Pancreas (tissue), 10 donors: Measurements from ENCODE around the gene DUOXA1. TPM values are rescaled to one million over a fixed set of nuclear protein-coding genes. Genes with fewer than 3 reads are reported as not detected.

Source experiments
- ATAC-seq, 4 donors: fragments of 200-7000 bp; cut with Tn5 transposase; one replicate each; pipeline versions ENCODE4 v1.8.0 to v1.9.1; 2020; ENCODE audit warnings: mild to moderate bottlenecking in 4 of 4, moderate library complexity in 4 of 4
- DNase-seq, 6 donors: peaks; one replicate each; pipeline ENCODE4 v3.0.0-alpha.2; 2020
- FAIRE-seq: peaks from 2 replicates; lab custom pipeline; 2012; peaks lifted over from hg19 to GRCh38; lab: Jason Lieb, UNC
- H3K27ac ChIP-seq, 4 donors: fragments of 200-600 bp; sonication (generic); 1 replicate in 3 of 4; 2 replicates in 1 of 4; pipeline versions ENCODE4 v1.5.0 to v1.8.0; 2020
- H3K27me3 ChIP-seq, 4 donors: fragments of 200-600 bp; one replicate each; pipeline ENCODE4 v1.8.0; 2021
- H3K36me3 ChIP-seq, 3 donors: fragments of 200-600 bp; sonication (generic) in 1 of 3; one replicate each; pipeline versions ENCODE4 v1.5.0 to v1.8.0; 2020 to 2021
- H3K4me1 ChIP-seq, 3 donors: fragments of 200-600 bp; one replicate each; pipeline ENCODE4 v1.8.0; 2021
- H3K4me3 ChIP-seq, 4 donors: fragments of 200-600 bp; sonication (generic) in 2 of 4; one replicate each; pipeline versions ENCODE4 v1.5.0 to v1.8.0; 2020 to 2021
- H3K9me3 ChIP-seq, 4 donors: fragments of 200-600 bp; one replicate each; pipeline ENCODE4 v1.8.0; 2021
- WGBS, 2 donors: extraction: QIAGEN DNeasy Blood & Tissue Kit; methylation state at CpG; one replicate each; pipeline ENCODE4 v1.1.7; 2013; 5-methylcytosine and 5-hydroxymethylcytosine counted together
- intact Hi-C, 3 donors: fragments of 100-400 bp; cut with DNase I; formaldehyde crosslinking; loops; one replicate each; pipeline versions ENCODE4 v1.11.1 to v1.14.2; 2022
- polyA plus RNA-seq, 2 donors: library from polyadenylated mRNA; stranded (reverse); fragments of 200-250 nt; gene quantifications; one replicate each; pipeline ENCODE4 v1.2.3, GENCODE V29; 2013
- total RNA-seq, 6 donors: library from RNA; stranded (reverse); fragmentation: NEBNext Ultra II Directional in 4 of 6; extraction: Animal tissue kit (Norgen Biotek cat#: 25700) in 4 of 6; gene quantifications; one replicate each; pipeline versions ENCODE4 v1.2.1 to v1.2.4, GENCODE V29; 2021 to 2023
- TF ChIP-seq, protein P1 (sequence below), 4 donors: fragments of 200-600 bp; sonication (generic) in 3 of 4; IDR thresholded peaks; one replicate each; pipeline versions ENCODE4 v1.5.0 to v1.8.0; 2021; ENCODE audit warnings: antibody characterized with exemption in 4 of 4
- donor health status: healthy with polysubstance abuse.
- donor health status: DM: no; HTN: no; CAD: no; lungs with moderate emphysema.
- donor health status: DM: no; HTN: no; CAD: no.
- donor health status: control.
- donor health status: control.
- donor health status: Bipolar disorder and iron deficiency.
- donor health status: DM: yes; HTN: yes; CAD: no.
- donor health status: DM: no; HTN: no; CAD: no.
- donor health status: DM: no; HTN: no; CAD: no.
- donor health status: DM: yes; HTN: yes; CAD: no.

Gene DUOXA1
- total and polyA plus RNA-seq, 8 donors = 0.11 to 0.22 (median 0.17) TPM; not detected in 3

DNA sequence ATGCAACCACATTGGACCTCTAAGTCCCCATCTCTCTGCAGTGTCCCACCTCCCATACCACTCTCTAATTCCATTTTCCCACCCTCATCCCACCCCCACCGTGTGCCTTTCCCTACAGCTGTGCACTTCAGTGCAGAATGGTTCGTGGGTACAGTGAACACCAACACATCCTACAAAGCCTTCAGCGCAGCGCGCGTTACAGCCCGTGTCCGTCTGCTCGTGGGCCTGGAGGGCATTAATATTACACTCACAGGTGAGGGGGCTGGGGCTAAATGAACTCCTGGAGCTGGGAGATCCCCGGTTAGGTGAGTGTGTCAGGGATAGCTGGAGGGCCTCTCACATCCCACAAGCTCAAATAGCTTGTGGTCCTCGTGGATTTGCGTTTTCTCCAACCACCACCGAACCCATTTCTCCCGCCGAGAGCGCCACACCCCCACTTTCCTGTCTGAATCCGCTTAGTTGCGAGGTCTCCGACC is 13.6 kb downstream of the DUOXA1 start:
- no peak overlapping the region for H3K4me3 ChIP-seq
- DNase-seq (peak in 1 of 6 donors; percentile 19), FAIRE-seq (no peak), ATAC-seq (no peak)
- no peak overlapping the region for H3K27ac ChIP-seq
- TF ChIP-seq, protein P1, sequence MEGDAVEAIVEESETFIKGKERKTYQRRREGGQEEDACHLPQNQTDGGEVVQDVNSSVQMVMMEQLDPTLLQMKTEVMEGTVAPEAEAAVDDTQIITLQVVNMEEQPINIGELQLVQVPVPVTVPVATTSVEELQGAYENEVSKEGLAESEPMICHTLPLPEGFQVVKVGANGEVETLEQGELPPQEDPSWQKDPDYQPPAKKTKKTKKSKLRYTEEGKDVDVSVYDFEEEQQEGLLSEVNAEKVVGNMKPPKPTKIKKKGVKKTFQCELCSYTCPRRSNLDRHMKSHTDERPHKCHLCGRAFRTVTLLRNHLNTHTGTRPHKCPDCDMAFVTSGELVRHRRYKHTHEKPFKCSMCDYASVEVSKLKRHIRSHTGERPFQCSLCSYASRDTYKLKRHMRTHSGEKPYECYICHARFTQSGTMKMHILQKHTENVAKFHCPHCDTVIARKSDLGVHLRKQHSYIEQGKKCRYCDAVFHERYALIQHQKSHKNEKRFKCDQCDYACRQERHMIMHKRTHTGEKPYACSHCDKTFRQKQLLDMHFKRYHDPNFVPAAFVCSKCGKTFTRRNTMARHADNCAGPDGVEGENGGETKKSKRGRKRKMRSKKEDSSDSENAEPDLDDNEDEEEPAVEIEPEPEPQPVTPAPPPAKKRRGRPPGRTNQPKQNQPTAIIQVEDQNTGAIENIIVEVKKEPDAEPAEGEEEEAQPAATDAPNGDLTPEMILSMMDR (IDR thresholded peaks at IDR 0.05) = no peak
- peaks cover 0 to 26% (median 7%) of the 10 kb centered on the region in 4 donors for H3K27me3 ChIP-seq
- peaks cover 0 to 7% (median 0%) of the 10 kb centered on the region in 3 donors for H3K4me1 ChIP-seq
- H3K9me3 ChIP-seq = no peaks in the 10 kb centered on the region
- 57 to 59% methylated on average over 19 of the region's 19 CpGs for WGBS, 2 donors
- intact Hi-C loops = loop anchor here in 1 of 3 donors (10.0 kb wide), 1 partner anchor 161 kb away; the partner anchor contains the start of gene TERB2
- no peaks in the 10 kb centered on the region for H3K36me3 ChIP-seq

DNA sequence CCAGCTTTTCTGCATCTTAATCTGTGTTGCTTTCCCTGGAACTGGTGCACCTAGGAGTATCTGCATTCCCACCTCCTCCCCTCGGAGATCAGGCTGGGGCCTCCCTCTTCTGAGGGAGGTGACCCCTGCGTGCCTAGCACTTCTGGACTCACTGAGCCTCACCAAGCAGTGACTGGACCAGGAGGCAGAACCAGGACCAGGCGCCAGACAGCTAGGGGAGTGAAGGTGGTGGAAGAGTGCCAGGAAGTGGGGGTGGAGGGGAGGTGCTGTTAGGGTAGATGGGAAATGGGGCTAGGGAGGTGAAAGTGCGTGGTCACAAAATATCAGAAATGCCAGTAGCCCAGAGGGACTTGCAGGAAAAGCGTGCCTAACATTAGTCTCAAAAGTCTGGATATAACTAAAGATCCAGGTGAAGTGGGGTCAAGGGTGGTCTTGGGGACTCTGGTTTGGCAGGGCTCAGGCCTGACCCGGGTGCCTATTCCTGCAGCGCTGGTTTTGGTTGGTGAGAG is 14.3 kb downstream of the DUOXA1 start:
- no peaks in the 10 kb centered on the region for H3K9me3 ChIP-seq
- no peaks in the 10 kb centered on the region for H3K36me3 ChIP-seq
- peaks cover 0 to 7% (median 0%) of the 10 kb centered on the region in 3 donors for H3K4me1 ChIP-seq
- peaks cover 0 to 26% (median 7%) of the 10 kb centered on the region in 4 donors for H3K27me3 ChIP-seq
- DNase-seq = peak in 1 of 6 donors; percentile 27
- no peak overlapping the region for H3K27ac ChIP-seq
- 70 to 74% methylated on average over 7 of the region's 7 CpGs for WGBS, 2 donors
- H3K4me3 ChIP-seq = no peak overlapping the region
- no peak for ATAC-seq
- TF ChIP-seq, protein P1 (IDR thresholded peaks at IDR 0.05) = no peak
- FAIRE-seq = no peak
- intact Hi-C loops = loop anchor here in 1 of 3 donors (10.0 kb wide), 1 partner anchor 161 kb away; the partner anchor contains the start of gene TERB2

GRCh38 chr15:45114751-45115085 is 15.0 kb downstream of the DUOXA1 start:
- Histone ChIP-seq H3K27me3 (peaks cover 0 to 26% (median 7%) of the 10 kb centered on the region in 4 donors), H3K9me3 (no peaks in the 10 kb centered on the region), H3K4me3 (peak overlapping the region in 1 of 4 donors; percentile 35), H3K36me3 (no peaks in the 10 kb centered on the region), H3K27ac (no peak overlapping the region), H3K4me1 (peaks cover 0 to 7% (median 0%) of the 10 kb centered on the region in 3 donors)
- DNase-seq = peak in 1 of 6 donors; percentile 18
- TF ChIP-seq, protein P1 (IDR thresholded peaks at IDR 0.05) = no peak
- FAIRE-seq = no peak
- WGBS, 2 donors = 5 to 14% methylated on average over 2 of the region's 2 CpGs
- ATAC-seq = no peak
- intact Hi-C loops = loop anchor here in 1 of 3 donors (10.0 kb wide), 1 partner anchor 160 kb away; the partner anchor contains the start of gene TERB2

DNA sequence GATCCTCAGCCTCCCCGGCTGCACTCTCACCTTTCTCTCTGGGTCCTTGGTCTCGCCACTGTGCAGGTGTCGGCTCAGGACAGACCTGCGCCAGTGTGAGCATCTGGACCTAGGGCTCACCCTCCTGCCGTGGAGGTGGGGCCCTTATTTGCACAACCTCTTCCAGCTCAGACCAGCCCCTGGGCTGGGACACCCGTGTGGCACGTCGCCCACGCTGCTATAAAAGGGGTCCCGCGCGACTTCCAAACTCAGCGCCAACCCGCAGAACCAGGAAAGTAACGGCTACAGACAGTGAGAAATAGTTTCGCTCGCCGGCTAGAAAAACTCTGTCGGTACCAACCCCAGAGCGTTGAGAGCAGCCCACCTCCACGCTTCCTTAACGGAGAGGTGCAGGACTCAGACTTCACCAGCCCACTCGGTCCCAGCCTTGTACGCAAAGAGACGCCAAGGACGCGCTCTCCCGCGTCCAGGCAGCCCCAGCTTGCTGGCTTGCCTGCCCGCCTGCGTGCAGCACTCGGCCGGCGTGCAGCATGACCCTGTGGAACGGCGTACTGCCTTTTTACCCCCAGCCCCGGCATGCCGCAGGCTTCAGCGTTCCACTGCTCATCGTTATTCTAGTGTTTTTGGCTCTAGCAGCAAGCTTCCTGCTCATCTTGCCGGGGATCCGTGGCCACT is 15.5 kb downstream of the DUOXA1 start, which contains the start of the genes DUOX2 and DUOXA2:
DUOX2 (minus strand) TSS at position 97 of the 675 bp plus-strand sequence. CDS start 761 bp downstream, outside the sequence.
DUOXA2 (plus strand) TSS at position 251 of the 675 bp plus-strand sequence; CDS start at position 531, 280 bp downstream.
- Histone ChIP-seq H3K4me1 (peaks cover 0 to 7% (median 0%) of the 10 kb centered on the region in 3 donors), H3K27ac (no peak within 1 kb of the TSS), H3K27me3 (peaks cover 0 to 26% (median 7%) of the 10 kb centered on the region in 4 donors), H3K9me3 (no peaks in the 10 kb centered on the region), H3K4me3 (peak within 1 kb of the TSS in 1 of 4 donors; percentile 35), H3K36me3 (no peaks in the 10 kb centered on the region)
- no peak for FAIRE-seq
- WGBS, 2 donors = 3% methylated on average over 42 of the region's 42 CpGs
- TF ChIP-seq, protein P1 (IDR thresholded peaks at IDR 0.05) = no peak
- DNase-seq = peak in 2 of 6 donors; percentile 35 to 48
- peak in 2 of 4 donors; percentile 22 to 37 for ATAC-seq
- intact Hi-C loops = loop anchor here in 1 of 3 donors (10.0 kb wide), 1 partner anchor 159 kb away; the partner anchor contains the start of gene TERB2
